GM21367 (cell line): ENCODE data around the gene FARP1.
"Not testable (repeated sequence)": the region's sequence is repeated elsewhere in the genome, so short reads cannot be mapped to it uniquely, and the experiment has no call there.

ENCODE experiments used
- ATAC-seq: cut with Tn5 transposase; IDR thresholded peaks from one replicate; pipeline ENCODE4 v1.9.1; 2021; ENCODE audit not compliant: unreplicated experiment

FARP1 gene

DNA sequence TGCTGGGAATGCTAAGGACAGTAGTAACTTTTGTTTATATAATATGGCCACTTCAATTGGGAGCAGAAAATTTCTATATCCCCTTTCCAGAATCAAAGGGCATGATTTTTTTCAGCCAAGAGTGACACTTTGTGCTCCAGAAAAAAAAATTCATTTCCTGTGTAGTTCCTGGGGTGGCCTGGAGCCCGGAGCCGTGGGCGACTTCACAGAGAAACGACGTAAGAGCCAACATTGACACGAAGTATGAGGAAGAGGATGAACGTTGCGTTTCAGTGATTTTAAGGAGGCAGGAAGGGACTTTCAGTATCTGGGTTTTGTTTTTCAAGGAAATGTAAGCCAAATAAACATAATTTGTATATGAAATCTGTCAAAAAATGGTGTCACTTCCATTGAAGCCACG, 246.4 kb downstream of the FARP1 start:
- ATAC-seq, result no peak

DNA sequence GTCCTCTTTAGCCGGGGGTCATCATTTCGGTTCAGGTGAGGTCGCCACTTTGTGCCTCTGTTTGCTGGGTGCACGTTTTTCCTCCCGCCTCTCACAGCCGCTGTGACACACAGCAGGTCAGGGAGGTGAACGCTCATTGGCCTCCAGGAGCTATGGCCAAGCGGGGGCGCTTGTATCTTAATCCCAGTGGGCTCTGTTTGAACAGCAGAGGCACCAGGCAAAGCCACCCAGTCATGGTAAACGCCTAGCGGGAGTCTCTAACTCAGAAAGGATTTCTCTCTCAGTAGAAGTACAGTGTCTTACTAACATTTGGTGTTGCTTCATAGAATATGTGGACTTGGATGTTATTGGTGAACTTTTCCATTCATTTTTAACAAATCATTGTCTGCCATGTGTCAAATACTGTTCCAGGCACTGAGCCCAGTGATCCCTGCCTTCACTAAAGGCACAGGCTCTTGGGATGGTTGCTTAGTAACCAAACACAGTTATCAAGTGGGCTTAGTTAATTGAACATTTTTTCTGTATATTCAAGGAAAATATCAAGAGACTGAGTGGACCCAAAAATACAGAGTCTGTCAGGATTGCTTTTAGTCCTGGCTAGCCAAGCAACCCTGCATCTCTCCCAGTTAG, 247.3 kb downstream of the FARP1 start:
- no peak for ATAC-seq

DNA sequence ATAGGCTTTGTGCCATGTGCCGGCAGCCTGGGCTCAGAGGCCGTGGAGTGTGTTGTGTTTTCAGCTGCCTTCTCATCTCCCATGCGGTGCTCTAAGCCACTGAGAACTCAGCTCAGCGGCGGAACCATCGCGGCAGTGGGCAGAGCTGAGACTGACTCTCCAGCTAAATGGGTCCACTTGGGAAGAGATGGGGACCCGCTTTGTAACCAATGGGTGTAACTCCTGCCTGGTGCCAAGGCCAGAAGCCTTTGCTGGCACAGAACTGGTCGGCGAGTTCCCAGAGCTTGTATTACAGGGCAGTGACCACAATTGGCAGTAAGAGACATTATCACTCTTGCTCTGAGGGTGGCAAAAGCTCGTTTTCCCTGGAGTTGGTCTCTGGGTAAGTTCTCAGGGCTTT, 251.0 kb downstream of the FARP1 start:
- ATAC-seq, result no peak

DNA sequence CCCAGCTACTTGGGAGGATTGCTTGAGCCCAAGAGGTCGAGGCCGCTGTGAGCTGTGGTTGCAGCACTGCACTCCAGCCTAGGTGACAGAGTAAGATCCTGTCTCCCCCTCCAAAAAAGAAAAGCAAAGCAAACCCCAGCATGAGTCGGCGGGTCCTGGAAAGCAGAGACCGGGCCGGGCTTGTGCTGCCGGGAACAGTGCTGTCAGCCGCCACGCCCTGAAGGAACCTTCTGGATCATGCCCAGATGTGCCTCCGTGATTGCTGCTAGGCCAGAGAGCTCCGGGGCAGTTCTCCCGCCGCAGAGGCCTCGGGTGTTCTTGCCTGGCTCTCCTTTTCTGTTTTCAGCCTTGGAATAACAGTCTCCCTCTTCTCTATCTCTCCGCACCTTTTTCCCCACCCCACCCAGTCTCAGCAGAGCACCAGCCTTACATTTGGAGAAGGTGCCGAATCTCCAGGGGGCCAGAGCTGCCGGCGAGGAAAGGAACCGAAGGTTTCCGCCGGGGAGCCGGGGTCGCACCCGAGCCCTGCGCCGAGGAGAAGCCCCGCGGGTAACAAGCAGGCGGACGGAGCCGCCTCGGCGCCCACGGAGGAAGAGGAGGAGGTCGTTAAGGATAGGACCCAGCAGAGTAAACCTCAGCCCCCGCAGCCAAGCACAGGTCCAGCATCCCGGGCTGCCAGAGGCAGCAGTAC, 252.1 kb downstream of the FARP1 start:
- ATAC-seq, result no peak

DNA sequence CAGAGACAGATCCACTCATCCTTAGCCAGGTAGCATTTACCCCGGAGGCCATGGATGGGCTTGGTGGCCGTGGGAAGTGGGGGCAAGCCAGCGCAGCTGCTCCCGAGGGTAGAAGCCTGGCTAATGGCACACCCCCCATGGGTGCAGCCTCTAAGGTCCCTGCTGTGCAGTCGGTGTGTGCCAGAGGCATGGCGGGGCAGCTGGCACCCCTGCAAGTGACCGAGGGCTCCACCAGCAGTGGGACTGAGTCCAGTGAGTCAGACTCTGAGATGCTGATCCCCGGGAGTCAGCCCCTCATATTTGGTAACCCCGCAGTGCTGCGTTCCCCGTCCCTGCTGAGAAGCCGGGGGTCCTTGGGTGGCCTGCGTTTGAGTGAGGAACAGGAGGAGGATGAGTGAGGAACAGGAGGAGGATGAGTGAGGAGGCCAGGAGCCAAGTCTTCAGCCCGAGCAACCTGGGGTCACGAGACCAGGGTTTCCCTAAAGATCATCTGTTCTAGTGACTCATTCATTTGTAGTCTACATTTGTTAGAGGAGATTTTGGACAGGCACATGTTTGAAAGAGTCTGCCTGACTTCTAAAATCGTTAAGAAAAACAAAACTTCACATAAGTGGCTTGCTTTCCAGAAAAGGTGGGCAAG, 253.3 kb downstream of the FARP1 start:
- no peak for ATAC-seq

DNA sequence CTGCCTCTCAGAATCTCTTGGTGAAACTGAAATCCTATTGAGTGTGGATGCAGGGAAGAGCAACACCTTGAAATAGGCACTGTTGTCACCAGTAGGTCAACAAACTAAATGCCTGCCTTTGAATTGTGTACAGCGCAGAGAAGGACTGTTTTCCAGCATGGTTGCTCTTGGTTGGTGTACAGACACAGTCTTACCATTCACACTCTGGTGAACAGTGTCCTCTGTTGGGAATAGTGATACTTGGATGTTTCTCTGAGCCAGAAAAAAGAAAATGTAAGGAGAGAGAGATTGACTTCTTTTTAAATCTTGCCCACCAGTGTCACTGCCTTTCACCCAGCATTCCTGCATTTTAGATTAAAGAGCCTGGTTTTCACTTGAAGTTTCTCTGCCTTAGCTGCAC, 254.3 kb downstream of the FARP1 start:
- no peak for ATAC-seq

DNA sequence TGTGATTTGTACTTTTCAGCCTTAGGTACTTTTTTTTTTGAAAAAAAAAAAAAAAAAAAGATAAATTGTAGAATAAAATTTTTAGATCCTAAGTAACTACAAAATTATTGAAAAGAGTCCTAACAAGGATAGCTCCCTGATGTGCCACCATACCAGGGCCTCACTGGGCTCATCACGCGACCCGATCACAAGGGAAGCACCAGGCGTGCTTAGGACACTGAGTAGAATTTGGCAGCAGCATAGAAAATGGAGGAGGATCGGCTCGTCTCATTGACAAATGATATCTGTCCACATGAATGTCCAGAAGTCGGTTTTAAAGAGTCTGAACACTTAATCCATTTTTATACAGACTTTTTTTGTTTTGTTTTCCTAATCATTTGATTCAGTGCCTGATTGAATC, 255.0 kb downstream of the FARP1 start:
- ATAC-seq, result no peak

DNA sequence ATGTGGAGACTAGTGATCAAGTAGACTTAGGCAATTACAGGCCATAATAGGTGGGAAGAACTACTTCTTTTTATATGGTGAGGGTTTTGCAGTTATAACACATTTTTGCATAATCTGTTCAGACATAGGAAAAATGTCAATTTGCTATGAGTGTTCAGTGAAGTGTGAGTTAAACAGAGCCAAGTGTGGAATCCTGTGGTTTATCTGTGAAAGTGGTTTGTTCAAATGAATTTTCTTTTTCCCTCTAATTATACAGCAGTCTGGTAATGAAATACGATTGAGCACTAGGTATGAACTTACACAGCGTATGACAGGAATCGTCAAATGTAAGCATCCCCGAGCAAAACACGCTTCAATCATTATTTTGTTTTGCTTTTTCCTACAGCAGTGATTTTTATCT, 255.7 kb downstream of the FARP1 start:
- ATAC-seq, result no peak

DNA sequence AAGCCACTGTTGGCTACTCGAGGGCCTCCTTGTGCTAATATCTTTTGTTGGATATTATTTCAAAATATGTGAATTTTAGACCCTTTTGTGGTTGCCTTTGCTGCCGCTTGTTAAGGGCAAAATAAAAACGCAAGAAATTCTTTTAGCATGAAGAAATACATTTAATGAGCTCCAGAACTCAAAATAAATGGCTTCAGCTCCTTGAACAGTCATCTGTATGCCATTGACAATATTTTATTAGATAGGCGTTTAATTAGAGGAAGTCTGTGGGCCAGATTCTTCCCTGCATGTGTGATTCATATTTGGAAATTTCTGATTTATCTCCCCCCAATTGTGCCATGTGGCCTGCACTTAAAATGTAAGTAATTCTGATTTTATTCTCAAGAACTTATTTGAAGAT, 256.9 kb downstream of the FARP1 start:
- ATAC-seq, result no peak

DNA sequence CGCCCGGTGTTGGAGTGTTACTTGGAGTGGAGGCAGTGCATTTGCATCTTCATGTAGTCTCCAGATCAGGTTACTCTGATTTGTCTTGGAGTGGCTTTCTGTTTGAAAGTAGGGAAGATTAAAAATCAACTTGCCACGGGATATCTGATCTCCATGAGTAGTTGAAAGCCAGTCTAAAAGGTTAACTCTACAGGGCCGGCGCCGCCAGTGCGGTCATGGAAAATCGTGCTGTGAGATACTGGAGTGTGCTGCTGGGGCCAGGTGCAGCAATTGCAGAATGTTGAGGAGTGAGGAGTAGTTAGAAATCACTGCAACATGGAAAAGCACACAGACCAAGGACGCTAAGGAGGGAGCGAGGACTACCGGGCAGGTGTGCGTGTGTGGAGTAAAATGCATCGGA, 259.0 kb downstream of the FARP1 start:
- no peak for ATAC-seq

DNA sequence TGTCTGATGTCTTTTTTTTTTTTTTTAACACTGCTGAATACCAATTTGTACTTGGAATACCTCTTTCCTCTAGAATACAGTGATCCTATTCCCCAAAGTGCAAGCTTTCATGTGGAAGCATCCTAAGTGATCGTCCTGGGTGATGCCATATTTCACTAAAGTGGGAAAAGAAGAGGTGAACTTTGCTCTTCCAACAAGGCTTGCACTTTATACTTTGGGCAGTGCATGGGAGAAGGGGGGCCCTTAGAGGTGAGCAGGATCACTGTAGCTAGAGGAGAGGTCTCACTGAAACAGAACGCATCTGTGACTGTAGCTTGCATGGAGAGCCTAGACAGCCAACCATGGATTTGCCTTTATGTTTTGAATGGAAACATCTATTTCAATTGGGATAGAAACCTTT, 260.2 kb downstream of the FARP1 start:
- ATAC-seq, result no peak

DNA sequence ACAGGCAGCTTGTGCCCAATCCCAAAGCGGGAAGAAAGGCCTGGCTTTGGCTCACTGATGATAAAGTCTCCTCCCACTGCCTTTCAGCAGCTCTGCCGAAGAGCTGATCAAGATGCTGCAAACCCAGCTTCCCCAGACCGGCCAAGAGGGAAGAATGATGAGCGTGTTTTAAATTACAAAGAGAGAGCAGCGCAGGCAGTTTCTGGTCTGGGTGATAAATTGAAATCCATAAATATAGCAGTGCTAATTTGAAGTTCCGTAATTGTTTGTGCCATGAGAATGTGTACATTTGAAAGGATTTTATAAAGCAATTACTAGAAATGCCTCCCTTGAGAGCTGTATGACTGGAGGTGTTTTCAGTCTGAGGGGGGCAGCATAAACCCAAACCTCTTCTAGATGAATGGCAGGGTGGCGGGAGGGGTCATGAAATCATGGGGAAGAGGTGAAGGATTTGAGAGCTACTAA, 262.2 kb downstream of the FARP1 start:
- ATAC-seq, result no peak

DNA sequence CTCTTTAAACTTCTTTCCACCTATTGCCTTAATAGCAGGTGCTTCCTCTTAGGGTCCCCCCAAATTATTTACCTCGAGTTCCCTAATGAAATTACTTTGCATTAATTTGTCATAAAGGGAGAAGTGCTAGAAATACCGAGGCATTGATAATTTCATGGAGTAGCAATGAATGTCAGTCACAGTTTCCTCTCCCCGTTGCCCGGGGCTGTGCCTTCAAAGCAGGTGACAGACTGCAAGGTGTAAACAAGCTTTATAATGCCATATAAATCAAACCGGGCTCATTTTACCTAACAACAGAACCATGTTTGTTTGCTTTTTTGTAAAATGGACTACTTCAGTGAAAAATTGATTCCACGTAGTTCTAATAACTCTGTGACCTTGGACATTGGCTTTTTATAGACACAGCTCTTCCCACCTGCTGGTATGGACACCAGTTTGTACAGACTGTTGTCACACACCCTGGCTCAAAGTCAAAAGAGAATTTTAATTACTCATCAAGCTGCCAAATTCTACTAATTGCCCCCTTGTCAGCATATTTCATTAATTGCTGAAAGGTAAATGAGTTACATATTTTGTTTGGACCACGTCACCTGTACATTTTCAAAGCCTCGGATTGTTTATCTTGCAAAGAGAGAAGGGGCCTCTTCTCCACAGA, 262.9 kb downstream of the FARP1 start:
- ATAC-seq, result no peak

DNA sequence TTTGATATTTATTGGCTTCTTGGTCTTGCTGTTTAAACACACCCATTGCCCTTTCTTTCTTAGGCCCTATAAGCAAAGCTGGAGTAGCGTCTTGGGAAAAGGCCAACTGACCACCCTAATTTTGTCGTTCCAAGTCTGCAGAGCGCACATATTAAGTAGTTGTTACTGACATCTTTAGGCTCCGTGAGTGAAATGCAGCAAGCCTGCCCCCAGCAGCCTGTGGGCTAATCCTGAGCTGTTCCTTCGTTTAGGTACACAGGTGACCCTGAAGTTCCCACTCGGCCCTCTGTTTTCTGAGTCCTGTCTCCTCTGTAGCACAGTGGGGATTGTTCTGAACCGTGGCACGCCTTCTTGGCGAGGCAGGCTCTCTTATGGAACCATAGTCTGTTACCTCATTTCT, 263.5 kb downstream of the FARP1 start:
- no peak for ATAC-seq

DNA sequence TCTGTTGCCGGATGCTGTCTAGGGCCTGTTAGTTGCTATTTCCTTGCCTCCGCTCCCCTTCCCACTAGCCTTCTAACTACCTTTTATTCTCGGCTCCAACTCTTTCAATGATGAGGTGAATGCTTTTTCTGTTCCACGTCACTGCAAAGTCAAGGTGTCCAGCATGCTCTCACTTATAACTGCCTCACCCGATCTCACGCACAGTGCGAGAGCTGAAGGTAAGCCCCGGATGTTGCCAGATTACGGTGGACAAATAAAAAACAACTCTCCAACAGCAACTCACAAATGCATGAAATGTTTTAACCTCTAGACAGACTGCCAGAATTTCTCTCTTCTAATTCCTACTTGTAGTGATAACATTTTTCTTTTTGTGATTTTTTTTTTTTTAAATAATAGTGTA, 264.1 kb downstream of the FARP1 start:
- ATAC-seq, result no peak

DNA sequence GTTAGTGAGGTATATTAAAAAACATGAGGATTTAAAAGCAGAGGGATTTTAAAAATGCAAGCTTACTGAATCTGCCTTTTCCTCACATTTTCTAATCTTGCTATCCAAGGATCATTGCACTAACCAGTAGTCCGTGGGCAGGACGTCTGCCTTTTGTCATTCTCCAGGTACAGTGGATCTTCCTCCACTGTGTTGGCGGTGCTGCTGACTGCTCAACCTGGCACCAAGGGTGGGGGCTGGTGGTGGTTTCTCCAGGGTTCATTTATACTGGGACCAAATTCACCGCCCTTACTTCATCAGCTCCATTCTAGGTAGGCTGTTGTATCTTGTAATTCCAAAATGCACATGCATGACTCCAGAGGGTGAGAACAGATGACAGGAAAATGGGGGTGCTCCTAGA, 264.7 kb downstream of the FARP1 start:
- no peak for ATAC-seq

DNA sequence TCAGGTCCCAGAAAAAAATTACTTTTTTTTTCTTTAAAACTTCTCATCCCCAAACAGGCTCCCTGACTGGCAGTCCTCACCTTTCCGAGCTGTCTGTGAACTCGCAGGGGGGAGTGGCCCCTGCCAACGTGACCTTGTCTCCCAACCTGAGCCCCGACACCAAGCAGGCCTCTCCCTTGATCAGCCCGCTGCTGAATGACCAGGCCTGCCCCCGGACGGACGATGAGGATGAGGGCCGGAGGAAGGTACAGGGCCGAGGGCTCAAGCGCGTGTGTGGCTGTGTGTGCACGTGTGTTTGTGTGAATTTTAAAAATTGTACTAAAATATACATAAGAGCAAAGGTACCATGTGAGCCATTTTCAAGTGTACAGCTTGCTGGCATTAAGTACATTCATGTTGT, 266.4 kb downstream of the FARP1 start:
- ATAC-seq, result no peak

DNA sequence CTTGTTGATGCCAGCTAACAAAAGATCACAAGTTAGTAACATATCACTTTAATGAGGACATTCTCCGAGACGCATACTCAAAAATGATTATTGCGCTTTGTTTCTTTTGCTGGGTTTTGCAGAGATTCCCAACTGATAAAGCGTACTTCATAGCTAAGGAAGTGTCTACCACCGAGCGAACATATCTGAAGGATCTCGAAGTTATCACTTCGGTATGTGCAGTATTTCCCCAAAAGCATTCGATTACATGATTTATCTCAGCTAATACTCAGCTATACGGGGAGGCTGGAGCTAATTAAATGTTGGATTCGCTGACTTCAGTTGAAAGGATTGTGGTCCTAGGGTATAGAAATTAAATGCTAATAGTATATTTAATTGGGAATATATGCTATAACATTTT, 267.7 kb downstream of the FARP1 start:
- no peak for ATAC-seq

DNA sequence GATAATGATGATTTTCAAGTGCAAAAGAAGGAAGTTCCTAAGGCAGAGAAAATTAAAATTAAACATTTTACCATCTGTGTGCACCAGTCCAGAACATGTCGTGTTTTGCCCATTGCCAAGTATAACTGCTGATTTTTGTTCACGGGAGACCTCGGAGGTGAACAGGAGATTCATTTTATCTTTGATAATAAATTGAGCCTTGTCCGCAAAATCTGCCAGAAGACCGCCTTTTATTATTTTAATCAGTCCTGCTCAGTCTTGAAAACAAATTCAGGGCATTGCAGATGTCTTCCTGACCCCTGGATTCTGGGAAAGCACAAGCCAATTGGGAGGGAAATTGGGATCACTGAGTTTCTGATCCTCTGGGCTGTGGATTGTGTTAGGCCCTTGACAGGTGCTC, 268.1 kb downstream of the FARP1 start:
- ATAC-seq, result no peak

DNA sequence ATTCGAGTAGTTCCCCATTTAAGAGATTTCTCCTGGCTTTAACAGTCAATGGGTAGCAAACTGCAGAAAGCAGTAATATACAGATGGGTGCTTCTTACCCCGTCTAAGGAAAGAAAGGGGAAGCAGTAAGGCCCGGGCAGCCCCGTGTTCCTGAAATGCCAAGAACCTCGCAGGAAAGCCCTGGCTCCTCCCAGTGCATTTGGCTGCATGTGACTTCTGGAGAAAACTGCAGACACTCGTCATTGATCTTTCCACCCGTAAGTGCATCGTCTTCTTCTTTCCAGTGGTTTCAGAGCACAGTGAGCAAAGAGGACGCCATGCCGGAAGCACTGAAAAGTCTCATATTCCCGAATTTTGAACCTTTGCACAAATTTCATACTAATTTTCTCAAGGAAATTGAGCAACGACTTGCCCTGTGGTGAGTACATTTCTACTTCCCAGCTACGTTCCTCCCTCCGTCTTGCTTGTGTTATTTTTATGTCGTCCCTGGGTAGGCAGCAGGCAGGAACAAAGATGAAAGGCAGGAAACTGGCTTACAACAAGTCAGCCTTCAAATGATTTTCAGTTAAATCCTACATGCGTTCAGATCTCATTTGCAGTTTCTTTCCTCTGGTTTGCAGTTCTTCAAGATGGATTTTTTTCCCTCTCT, 268.8 kb downstream of the FARP1 start:
- ATAC-seq, result no peak

DNA sequence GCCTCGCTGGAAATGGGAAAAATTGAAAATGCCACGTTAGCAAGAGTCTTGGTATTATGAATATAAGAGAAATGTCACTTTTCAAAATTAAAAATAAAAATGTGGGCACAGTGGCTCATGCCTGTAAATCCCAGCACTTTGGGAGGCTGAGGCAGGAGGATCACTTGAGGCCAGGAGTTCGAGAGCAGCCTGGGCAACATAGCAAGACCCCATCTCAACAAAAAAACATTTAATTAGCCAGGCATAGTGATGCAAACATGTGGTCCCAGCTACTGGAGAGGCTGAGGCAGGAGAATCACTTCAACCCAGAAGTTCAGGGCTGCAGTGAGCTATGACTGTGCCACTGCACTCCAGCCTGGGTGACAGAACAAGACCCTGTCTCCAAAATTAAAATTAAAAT, 270.4 kb downstream of the FARP1 start:
- not testable (repeated sequence) for ATAC-seq
